Stimulated activated naive CD4-positive, alpha-beta T cell (primary cell): ENCODE measurements around the gene CPED1.
"Not testable (repeated sequence)": the region's sequence is repeated elsewhere in the genome, so short reads cannot be mapped to it uniquely, and the experiment has no call there.

Source experiments
- DNase-seq, 6 experiments: peaks; one replicate each; lab custom pipeline; 2025; lab: John Stamatoyannopoulos, UW

Gene CPED1

DNA sequence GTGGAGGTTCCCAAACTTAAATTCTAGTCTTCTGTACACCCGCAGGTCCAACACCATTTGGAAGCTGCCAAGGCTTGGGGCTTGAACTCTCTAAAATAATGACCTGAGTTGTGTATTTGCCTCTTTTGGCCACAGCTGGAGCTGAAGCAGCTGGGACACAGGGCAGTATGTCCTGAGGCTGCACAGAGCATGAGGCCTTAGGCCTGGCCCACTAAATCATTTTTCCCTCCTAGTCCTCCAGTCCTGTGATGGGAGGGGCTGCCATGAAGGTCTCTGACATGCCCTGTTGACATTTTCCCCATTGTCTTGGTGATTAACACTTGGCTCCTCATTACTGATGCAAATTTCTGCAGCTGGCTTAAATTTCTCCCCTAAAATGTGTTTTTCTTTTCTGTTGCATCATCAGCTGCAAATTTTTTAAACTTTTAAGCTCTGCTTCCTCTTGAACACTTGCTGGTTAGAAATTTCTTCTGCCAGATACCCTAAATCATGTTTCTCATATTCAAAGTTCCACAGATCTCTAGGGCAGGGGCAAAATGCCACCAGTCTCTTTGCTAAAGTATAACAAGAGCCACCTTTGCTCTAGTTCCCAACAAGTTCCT, 296.7 kb downstream of the CPED1 start:
- DNase-seq: no peak

DNA sequence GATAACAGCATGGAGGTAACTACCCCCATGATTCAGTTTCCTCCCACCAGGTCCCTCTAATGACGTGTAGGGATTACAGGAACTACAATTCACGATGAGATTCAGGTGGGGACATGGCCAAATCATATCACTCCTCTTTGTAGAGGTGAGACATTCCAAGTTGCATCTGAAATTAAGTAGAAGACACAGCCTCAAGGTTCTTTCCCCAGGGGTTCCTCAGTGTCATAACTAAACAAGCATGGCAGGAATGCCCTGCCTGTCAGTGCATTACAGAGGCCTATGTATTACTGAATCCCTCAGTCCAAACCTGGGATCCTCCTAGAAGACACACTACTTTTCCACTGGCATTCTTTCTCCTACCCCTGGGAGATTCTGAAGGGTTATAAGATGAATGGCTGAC, 297.7 kb downstream of the CPED1 start:
- DNase-seq: no peak

DNA sequence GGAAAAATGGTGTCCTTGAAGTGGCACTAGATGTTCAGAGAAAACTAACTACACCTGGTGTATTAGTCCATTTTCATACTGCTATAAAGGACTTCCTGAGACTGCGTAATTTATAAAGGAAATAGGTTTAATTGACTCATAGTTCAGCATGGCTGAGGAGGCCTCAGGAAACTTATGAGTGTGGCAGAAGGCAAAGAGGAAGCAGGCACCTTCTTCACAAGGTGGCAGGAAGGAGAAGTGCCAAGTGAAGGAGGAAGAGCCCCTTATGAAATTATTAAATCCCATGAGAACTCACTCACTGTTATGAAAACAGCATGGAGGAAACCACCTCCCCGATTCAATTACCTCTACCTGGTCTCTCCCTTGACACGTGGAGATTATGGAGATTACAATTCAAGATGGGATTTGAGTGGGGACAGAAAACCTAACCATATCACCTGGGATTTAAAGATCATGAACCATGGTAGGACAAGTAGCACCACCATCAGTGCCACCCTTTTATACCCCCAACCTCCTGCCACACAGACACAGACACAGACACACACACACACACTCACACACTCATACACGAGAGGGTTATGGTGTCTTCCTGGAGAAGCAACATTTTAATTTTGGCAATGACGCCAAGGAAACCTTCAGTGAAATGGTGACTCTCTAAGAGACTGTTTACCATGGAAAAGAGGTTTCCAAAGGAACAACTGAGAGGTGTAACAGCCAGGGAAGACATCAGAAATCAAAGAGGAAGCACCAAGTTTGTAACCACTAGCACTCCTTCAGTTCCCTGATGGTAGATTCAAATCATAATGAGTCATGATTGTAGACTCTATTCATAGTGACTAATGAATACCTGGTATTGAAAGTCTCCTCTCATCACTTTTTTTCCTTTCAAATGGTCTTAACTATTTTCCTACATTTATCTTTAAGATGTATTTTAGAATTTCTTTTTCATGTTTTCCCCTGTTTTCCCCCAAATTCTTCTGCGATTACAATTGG, 298.5 kb downstream of the CPED1 start:
- DNase-seq: no peak

DNA sequence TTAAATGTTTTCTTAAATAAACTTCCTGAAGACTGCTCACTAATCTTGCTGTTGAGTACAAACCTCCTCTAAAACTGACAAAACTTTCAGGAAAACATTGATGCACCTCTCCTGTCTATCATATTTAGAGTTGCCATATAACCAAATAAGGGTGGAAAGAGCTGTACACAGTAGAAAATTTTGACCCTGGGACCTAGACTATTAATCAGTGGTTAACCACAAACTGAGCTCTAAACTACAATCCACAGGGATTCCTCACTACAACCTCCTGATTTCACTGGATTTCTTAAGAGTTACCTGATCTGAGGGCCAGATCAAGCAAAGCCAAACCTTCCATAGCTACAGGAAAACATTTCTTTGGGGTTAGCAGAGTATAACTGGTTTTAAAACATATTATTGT, 300.4 kb downstream of the CPED1 start:
- DNase-seq: no peak

DNA sequence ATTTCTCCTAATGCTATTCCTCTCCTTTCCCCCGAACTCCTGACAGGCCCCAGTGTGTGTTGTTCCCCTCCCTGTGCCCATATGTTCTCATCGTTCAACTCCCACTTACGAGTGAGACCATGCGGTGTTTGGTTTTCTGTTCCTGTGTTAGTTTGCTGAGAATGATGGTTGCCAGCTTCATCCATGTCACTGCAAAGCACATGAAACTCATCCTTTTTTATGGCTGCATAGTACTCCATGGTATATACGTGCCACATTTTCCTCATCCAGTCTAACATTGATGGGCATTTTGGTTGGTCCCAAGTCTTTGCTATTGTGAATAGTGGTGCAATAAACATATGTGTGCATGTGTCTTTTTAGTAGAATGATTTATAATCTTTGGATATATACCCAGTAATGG, 301.4 kb downstream of the CPED1 start:
- not testable (repeated sequence) for DNase-seq

DNA sequence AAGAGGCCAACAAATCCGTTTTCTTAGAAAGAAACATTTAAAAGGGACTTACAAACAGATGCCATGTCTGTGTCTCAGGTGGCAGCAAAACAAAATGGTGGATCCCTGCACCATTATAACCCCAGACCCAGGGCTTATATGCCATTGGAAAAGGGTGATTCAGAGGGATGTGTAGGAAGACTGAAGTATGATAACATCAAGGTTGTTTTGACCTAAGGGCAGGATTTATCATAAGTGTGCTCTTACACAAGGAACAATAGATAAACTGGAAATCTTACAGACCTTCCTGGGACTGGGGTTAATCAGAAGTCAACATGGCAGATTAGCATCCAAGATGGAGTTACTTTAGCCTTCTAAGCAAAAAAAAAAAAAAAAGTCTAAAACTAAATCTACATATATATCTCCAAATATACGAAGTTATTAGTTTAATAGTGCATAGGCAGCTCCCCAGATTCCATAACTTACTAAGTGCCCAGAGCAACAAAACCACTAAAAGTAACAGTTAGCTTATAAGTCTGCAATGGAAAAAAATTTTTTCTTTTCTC, 306.0 kb downstream of the CPED1 start:
- DNase-seq: no peak

DNA sequence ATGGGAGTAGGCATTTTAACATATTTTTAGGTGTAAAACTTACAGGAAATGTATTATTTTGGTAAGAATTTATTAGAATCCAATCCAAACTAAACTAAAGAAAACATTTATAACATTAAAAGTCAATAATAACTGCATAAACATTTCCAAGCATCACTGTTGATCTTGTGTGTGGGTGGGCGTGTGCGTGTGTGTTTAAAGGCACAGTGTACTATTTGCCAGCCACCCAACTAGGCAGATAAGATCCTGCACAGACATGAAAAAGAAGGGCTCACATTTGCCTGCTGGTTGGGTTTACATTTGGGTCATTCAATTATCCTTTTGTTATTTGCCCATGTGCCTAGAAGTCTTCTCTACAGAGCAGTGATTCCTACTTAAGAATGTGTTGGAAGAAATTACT, 309.3 kb downstream of the CPED1 start:
- DNase-seq: no peak

DNA sequence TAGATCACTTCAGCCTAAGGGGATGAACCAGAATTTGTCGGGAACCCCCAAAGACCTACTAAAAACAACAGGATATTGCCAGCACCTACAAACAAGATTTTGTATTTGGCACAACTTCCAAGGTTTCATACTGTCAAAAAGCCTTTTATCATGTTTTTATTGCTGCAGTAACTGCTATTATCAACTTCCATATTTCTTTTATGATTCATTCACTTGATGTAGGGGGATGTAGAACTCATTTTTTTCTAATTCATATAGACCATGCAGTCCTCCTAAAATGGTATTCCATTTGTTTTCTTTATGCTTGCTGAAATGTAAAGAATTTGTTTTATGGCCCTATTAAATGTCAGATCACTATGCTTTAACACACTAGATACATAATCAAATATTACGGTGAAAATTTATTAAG, 310.3 kb downstream of the CPED1 start:
- DNase-seq: no peak

DNA sequence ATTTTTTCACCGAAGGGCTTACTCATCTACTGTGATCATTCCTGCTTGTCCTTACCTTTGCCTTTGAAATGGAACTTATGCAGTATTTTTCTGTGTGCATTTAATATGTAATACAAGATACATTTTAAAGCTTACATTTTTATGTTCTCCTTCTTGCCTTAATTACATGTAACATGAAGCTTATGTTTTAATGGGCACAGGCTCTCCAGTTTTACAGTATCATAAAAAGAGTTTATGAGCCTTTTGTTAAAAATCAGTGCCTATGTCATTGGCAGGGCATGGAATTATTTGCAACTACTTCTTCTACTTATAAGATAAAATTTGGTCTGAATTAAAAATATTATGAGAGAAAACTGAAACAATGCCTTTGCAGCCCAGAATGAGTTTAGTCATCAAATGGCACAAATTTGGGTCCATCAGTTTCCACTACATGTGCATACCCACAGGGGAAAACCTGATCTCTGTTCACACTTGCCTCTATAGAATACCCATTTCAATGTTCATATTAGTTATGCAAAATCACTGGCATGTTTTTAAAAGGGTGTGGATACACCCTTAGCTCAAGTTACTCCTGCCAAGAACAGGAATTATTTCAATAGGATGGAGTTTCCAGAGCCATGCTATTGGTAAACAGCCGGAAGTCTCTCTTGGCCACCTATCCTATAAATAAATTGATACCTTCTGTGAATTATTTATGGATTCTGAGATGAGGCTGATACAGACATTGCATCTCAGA, 312.3 kb downstream of the CPED1 start:
- no peak for DNase-seq

DNA sequence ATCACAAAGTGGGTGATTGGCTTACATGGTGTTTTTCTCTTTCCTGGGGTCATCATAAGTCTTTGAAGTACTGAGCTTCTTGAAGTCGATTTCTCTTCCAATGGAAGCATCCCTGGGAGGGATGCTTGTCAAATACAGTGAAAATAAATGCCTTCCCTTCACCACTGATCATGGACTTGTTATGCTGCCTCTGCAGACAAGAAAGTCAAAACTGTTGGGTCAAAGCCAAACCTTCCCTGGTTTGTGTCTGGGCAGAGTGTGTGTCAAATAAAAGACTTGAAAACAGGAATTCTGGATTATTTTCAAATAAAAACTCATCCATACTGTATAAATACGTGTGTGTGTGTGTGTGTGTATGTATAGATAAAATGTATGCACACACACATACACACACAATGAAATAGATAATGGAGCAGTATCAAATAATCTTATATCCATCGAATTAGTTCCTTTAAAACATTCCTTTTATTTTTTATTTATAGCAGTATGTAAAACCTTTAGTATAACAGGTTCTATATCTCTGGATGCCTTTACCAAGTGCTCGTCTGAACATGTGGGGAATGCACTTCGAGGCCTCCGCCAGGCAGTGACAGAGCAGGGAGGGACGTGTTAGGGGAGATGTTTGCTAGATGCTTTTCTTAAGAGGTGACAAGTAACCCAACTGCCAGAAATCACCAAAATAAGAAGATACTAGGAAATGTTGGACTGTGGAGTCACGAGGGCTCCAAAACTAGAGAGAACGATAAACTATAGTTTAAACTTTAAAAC, 313.1 kb downstream of the CPED1 start:
- DNase-seq: no peak

DNA sequence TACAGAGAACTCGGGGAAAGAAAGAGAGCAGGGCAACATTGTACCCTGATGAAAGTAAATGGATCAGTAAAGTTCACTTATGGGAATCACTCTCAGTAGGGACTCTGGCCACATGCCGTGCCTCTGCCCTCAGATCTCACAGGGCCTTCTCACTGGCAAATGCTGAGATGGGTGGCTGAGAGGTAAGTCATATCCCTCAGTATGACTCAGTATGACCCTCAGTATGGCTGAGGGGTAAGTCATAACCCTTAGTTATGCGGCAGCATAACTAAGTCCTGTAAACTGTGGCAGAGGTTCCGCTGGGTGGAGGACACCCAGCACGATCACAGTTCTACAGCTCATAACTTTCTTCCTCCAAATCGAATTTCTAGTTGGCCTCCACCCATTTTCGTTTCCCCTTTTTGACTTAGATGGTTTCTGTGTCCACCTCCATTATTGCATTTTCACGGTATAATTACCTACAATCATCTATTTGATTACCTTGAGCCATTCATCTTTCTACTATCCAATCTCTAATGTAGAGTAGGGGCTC, 313.8 kb downstream of the CPED1 start:
- no peak for DNase-seq

DNA sequence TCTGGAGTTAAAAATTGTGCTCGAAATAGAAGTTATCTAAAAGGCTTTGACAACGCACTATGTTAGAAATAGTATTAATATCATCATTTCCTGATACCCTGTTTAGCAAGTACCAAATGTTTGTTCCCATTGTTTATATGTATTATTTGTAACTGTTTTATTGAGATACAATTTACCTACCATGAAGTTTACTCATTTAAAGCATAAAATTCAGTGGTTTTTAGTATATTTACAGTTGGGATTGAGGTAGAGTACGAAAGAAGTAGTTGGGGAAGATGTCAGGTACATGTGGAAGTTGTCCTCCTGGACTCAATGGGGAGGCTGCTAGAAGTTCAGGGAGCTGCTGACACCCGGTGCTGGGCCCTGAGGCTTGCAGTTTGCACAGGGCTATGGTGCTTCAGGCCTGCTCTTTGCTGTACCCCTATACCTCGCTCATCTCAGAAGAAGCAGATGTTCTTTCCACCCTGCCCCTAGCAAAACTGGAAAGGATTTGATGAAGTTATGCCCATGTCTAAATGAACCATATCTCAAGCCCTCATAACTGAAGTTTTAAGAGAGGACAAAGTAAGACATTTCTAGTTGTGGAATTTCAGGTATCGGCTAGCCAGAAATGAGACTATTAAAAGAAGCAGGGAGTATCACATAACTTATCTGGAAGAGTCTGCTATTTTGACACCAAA, 315.1 kb downstream of the CPED1 start:
- DNase-seq: no peak

DNA sequence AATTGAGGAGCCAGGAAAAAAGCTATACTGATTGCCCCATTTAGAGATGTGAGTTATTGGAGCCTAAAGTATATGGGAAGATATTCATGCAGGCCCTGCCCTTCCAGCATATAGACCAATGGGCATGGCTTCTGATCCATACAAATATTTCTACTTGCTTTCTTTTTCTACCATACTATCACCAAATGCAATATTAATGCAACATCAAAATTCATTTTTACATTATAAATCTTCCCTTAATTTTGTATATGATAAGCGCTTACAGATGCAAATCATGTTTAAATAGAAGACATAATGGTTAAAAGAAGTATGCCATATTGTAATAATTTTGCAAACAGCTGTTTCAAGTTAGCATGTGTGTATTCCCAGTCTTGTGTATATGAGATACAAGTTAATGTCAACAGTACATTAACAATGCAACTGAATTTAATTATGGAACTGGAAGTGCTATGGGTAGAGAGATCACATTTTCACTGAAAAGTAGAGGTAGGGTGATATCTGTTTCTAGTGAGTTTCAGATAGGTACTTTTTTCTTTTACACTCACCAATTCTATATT, 315.7 kb downstream of the CPED1 start:
- DNase-seq: no peak

DNA sequence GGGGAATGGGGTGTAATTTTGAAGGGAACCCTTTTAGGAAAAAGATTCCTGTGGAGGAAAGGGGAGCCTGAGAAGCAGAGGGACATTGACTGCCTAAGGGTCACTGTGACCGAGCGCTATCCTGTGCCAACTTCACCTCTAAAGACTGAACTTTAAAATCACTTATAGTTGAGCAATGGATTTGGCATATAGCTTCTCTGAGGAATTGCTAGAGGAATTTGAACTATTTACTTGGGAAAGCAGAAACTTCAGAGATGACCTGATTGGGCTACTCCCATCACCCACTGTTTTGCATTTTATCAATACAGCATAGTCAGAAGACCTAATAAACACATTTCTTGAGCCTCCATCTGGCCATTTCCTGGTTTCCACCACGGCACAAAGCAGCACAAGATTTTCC, 316.6 kb downstream of the CPED1 start:
- no peak for DNase-seq

DNA sequence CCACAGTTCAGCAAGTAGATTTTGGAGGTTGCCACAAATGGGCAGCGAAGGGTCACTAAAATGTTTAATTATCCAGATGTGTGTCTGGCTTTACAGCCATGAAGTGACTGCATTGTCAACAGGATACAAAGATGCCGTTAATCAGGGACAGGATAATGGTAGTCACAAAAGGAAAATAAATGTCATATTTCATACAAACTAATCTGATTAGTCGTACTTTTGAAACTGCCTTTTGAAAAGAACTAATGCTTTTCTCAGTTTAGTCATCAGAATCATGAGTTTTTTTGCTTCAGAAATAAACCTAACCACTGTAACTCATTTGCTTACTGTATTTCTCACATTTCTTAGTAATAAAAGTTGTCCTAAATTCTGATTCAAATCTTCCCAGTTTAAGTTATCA, 318.1 kb downstream of the CPED1 start:
- no peak for DNase-seq

DNA sequence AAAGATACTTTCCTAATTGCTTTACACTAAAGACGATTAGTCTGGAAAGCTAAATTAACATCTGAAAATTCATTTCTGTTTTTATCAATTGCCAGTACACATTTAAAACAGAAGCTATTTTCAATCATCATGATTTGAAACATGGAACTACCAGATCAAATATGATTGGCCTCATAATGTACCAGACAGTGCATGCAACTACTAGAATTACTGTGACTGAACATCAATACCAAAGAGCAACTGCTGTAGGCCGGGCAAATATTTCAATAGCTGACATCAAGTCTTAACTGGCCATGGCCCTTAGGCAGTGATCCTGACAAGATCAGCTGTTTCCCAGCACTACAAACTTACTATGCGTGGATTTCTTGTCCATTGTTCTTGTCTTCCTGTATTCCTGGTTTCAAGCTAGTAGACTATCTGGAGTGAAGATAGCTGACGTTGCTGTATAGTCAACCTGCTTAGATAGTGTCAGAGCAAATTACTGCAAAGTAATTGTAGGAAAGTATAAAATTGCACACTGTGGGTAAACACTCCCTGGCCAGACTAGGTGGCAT, 318.6 kb downstream of the CPED1 start:
- DNase-seq: no peak

DNA sequence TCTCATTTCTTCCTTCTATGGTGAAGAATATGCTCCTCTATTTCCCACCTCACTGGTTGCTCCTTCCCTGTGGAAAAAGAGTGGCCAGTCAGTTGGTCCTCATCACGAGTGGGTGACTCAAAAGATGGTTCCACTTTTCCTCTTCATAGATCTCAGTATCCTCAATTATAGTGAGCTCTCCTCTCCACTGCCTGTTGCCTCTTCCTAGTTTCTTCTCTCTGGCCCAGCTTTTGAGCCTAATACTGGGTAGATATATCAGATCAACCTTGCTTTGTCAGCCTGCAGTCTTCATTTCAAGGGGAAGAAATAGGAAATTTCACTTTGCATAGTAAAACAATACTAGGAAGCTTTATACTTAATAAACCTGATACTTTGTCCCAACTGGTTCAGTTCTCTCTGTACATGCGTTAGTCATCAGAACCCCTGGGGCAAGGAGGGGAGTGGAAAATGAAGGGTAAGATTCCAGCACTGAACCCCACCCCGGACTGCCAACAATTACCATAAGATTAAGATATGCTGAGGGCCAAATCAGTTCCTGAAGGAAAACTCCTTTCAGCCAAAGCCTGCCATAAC, 324.8 kb downstream of the CPED1 start:
- no peak for DNase-seq

DNA sequence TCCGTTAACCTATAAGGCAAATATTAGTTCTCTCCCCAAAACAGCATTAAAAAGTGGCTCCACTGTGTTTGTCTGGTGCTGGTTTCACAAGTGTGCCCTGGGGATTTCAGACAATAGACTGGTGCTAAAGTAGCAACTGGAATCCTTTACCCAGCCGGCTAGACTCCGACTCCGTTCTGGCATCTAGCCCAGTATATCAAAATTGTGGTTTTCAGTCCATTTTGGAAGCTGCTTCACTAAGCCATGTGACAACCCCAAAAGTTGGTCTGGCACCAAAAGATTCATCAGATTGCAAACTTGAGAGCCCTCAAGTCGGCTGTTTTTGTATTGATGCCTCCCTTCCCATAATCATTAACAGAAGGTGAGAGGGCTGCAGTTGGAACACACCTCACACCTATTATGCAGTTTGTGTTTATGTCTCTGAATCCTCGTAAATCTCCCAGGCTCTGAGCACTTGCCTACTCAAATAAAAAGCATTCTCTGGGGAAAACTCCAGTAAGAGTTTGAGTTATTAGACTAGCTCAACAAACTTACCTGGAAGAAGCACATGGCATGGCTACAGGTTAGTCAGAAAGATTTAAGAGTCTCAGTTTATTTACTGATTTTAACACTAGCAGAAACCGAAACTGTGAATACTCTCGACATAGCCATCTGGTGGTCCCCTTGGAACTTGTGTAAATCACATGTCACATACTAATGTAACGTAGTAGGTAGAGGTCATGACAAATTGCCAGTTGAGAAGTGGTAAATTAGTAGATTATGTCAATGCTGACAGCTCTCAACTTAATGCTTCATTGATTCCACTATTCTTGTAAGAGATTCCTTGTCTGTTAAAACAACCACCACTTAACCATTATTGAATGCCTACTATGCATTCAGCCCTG, 325.5 kb downstream of the CPED1 start:
- DNase-seq: no peak

DNA sequence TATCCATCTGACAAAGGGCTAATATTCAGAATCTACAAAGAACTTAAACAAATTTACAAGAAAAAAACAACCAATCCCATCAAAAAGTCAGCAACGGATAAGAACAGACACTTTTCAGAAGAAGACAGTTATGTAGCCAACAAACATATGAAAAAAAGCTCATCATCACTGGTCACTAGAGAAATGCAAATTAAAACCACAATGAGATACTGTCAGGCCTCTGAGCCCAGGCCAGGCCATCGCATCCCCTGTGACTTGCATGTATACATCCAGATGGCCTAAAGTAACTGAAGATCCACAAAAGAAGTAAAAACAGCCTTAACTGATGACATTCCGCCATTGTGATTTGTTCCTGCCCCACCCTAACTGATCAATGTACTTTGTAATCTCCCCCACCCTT, 326.7 kb downstream of the CPED1 start:
- DNase-seq: not testable (repeated sequence)
